Osteocyte (in vitro differentiated cells): ENCODE measurements around the gene PSMD3. TPM values are rescaled to one million over a fixed set of nuclear protein-coding genes. Genes with fewer than 3 reads are reported as not detected.

ENCODE experiments used
- DNase-seq: peaks from one replicate; pipeline ENCODE4 v3.0.0; 2021; ENCODE audit warnings: mixed read lengths; ENCODE audit not compliant: unreplicated experiment; ENCODE audit errors: extremely low spot score
- H3K27ac Mint-ChIP-seq: one replicate; pipeline ENCODE4 v1.8.0; 2021; ENCODE audit warnings: mild to moderate bottlenecking, mixed read lengths; ENCODE audit not compliant: unreplicated experiment
- H3K27me3 Mint-ChIP-seq: one replicate; pipeline ENCODE4 v1.8.0; 2021; ENCODE audit warnings: mixed read lengths; ENCODE audit not compliant: unreplicated experiment
- H3K36me3 Mint-ChIP-seq: one replicate; pipeline ENCODE4 v1.8.0; 2021; ENCODE audit warnings: mixed read lengths; ENCODE audit not compliant: unreplicated experiment
- H3K4me1 Mint-ChIP-seq: one replicate; pipeline ENCODE4 v1.8.0; 2021; ENCODE audit warnings: mixed read lengths; ENCODE audit not compliant: unreplicated experiment
- H3K4me3 Mint-ChIP-seq: one replicate; pipeline ENCODE4 v1.8.0; 2021; ENCODE audit warnings: mild to moderate bottlenecking, moderate library complexity, mixed read lengths; ENCODE audit not compliant: unreplicated experiment
- H3K9me3 Mint-ChIP-seq: one replicate; pipeline ENCODE4 v1.8.0; 2021; ENCODE audit warnings: mixed read lengths; ENCODE audit not compliant: unreplicated experiment
- CTCF ChIP-seq: fragments of 200-600 bp; sonication (generic); IDR thresholded peaks from 2 replicates; pipeline ENCODE4 v1.5.0; 2021; ENCODE audit warnings: antibody characterized with exemption, mild to moderate bottlenecking, moderate library complexity
- total RNA-seq: library from RNA; stranded (reverse); gene quantifications from 2 replicates; pipeline ENCODE4 v1.2.1, GENCODE V29; 2021

PSMD3 gene
- total RNA-seq, 1 donor from 2014 or later: 96.9 TPM

GRCh38 chr17:39981766-39982375, 1.3 kb downstream of the PSMD3 start:
- Mint-ChIP-seq H3K36me3 (peaks cover 17% of the 10 kb centered on the region), H3K9me3 (no peaks in the 10 kb centered on the region), H3K27me3 (peaks cover 2% of the 10 kb centered on the region), H3K4me3 (peak overlapping the region; percentile 86), H3K4me1 (peaks cover 29% of the 10 kb centered on the region), H3K27ac (peak overlapping the region; percentile 89)
- TF ChIP-seq CTCF: no peak
- no peak for DNase-seq

DNA sequence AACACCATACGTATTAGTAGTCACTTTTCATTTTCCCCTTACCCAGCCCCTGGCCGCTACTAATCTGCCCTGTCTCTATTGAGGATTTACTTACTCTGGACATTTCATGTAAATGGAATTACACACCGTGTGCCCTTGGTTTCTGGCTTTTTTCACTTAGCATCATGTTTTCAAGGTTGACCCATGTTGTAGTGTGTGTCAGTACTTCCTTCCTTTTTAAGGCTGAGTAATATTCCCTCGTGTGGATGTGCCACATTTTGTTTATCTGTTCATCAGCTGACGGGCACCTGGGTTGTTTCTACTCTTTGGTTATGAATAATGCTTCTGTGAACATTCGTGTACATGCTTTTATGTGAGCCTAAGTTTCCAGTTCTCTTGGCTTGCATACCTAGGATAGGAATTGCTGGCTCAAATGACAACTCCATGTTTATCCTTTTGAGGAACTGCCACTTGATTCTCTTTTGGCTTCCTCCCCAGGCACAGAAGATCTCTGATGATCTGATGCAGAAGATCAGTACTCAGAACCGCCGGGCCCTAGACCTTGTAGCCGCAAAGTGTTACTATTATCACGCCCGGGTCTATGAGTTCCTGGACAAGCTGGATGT, 7.7 kb downstream of the PSMD3 start:
- H3K4me1 Mint-ChIP-seq: peaks cover 2% of the 10 kb centered on the region

GRCh38 chr17:39994448-39994847, 13.8 kb downstream of the PSMD3 start:
- no peaks in the 10 kb centered on the region for H3K9me3 Mint-ChIP-seq
- no peaks in the 10 kb centered on the region for H3K27me3 Mint-ChIP-seq
- no peak overlapping the region for H3K27ac Mint-ChIP-seq
- H3K4me1 Mint-ChIP-seq: no peaks in the 10 kb centered on the region
- no peak overlapping the region for H3K4me3 Mint-ChIP-seq
- TF ChIP-seq CTCF: no peak
- H3K36me3 Mint-ChIP-seq: peaks cover 64% of the 10 kb centered on the region
- DNase-seq: no peak

More for the DNA sequence above, 7.7 kb downstream of the PSMD3 start:
- Mint-ChIP-seq H3K9me3 (no peaks in the 10 kb centered on the region), H3K36me3 (peaks cover 60% of the 10 kb centered on the region), H3K27ac (no peak overlapping the region), H3K27me3 (no peaks in the 10 kb centered on the region), H3K4me3 (no peak overlapping the region)
- no peak for TF ChIP-seq CTCF
- DNase-seq: no peak

DNA sequence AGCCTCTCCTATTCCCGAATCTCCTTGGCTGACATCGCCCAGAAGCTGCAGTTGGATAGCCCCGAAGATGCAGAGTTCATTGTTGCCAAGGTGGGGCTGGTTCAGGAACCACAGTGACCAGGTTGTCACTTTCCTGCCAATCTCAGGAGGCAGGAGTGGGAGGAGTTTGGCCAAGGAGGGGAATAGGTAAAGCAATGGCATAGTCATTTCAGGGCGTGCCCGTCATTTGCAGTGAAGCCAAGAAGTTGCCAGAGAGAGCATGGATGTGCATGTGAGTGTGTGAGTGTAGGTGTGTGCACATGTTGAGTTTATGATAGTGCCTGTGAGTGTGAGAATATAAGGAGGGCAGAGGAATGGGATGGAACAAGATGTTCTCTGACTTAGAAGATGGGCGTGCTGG, 14.8 kb downstream of the PSMD3 start:
- no peaks in the 10 kb centered on the region for H3K4me1 Mint-ChIP-seq
- H3K27ac Mint-ChIP-seq: no peak overlapping the region
- DNase-seq: no peak
- H3K36me3 Mint-ChIP-seq: peaks cover 59% of the 10 kb centered on the region
- H3K4me3 Mint-ChIP-seq: no peak overlapping the region
- no peaks in the 10 kb centered on the region for H3K27me3 Mint-ChIP-seq
- TF ChIP-seq CTCF: no peak
- no peaks in the 10 kb centered on the region for H3K9me3 Mint-ChIP-seq

- no peak overlapping the region for H3K27ac Mint-ChIP-seq
- H3K9me3 Mint-ChIP-seq: no peaks in the 10 kb centered on the region
- no peak overlapping the region for H3K4me3 Mint-ChIP-seq
- peaks cover 54% of the 10 kb centered on the region for H3K36me3 Mint-ChIP-seq
- no peak for DNase-seq
- H3K27me3 Mint-ChIP-seq: no peaks in the 10 kb centered on the region
- H3K4me1 Mint-ChIP-seq: no peaks in the 10 kb centered on the region
- TF ChIP-seq CTCF: no peak
These were observed 15.6 kb downstream of the PSMD3 start for GRCh38 chr17:39996162-39996561.
